Astrocyte of the spinal cord (primary cell): Measurements from ENCODE around the gene OR2J3.
"Not testable (repeated sequence)": the region's sequence is repeated elsewhere in the genome, so short reads cannot be mapped to it uniquely, and the experiment has no call there.

Source experiments
- DNase-seq: peaks from one replicate; pipeline ENCODE4 v3.0.0; 2011; ENCODE audit warnings: low read depth, low spot score
- H3K4me3 ChIP-seq: 2 replicates; pipeline ENCODE4 v1.5.1; 2011; ENCODE audit warnings: low read depth, mild to moderate bottlenecking, low read length, moderate library complexity
- CTCF ChIP-seq: IDR thresholded peaks from 2 replicates; pipeline ENCODE4 v1.5.1; 2012; ENCODE audit warnings: low read depth, mild to moderate bottlenecking, low read length, inconsistent platforms
- in situ Hi-C: cut with HindIII; loops from 2 replicates; pipeline ENCODE4 v1.10.0; 2017; ENCODE audit warnings: low sequenced_read_pairs

The OR2J3 gene

GRCh38 chr6:29131691-29132090 lies 23.8 kb downstream of the OR2J3 start:
- in situ Hi-C loops, result no loop called here
- no peak for TF ChIP-seq CTCF
- no peak overlapping the region for H3K4me3 ChIP-seq
- DNase-seq, result no peak

- in situ Hi-C loops, result no loop called here
- no peak for TF ChIP-seq CTCF
- H3K4me3 ChIP-seq, result no peak overlapping the region
- no peak for DNase-seq
Observed at GRCh38 chr6:29137724-29138123, 29.9 kb downstream of the OR2J3 start.

GRCh38 chr6:29141606-29142005 lies 33.7 kb downstream of the OR2J3 start:
- no peak for DNase-seq
- in situ Hi-C loops, result no loop called here
- no peak overlapping the region for H3K4me3 ChIP-seq

GRCh38 chr6:29142309-29142708 lies 34.5 kb downstream of the OR2J3 start:
- DNase-seq, result no peak
- in situ Hi-C loops, result no loop called here
- no peak overlapping the region for H3K4me3 ChIP-seq
- TF ChIP-seq CTCF, result no peak

More at GRCh38 chr6:29141606-29142005, 33.7 kb downstream of the OR2J3 start:
- no peak for TF ChIP-seq CTCF

- no peak for TF ChIP-seq CTCF
- in situ Hi-C loops, result no loop called here
- no peak overlapping the region for H3K4me3 ChIP-seq
- DNase-seq, result no peak
Observed at GRCh38 chr6:29146179-29146578, 38.3 kb downstream of the OR2J3 start.

GRCh38 chr6:29147074-29147473 lies 39.2 kb downstream of the OR2J3 start:
- in situ Hi-C loops, result no loop called here
- no peak for DNase-seq
- H3K4me3 ChIP-seq, result no peak overlapping the region
- TF ChIP-seq CTCF, result no peak

- DNase-seq, H3K4me3 ChIP-seq, in situ Hi-C loops: not testable (repeated sequence)
Observed at GRCh38 chr6:29149444-29149843, 41.6 kb downstream of the OR2J3 start.
